ENCODE results near the gene RABL2B. TPM values are rescaled to one million over a fixed set of nuclear protein-coding genes. Genes with fewer than 3 reads are reported as not detected.

Gene RABL2B
- total RNA-seq, 1 experiment from 2014 or later = 22.3 TPM

GRCh38 chr22:50722716-50723428, 60.6 kb downstream of the RABL2B start:
- H3K4me3 ChIP-seq (ENCODE audit: low read depth, low read length) = no peak overlapping the region
- no TSS peak for BruUV-seq (replicated peaks)
- no peaks in the 10 kb centered on the region for H3K27me3 ChIP-seq (replicated peaks; ENCODE audit: control insufficient read depth, insufficient read depth, low read length)
- no peak for TF ChIP-seq CTCF (IDR thresholded peaks at IDR 0.05; ENCODE audit: insufficient read depth in 1 of 2, low read depth in 1 of 2, low read length in 1 of 2, severe bottlenecking in 1 of 2, unreplicated experiment in 1 of 2)
- no peak for DNase-seq
- intact Hi-C loops (cut with micrococcal nuclease; ENCODE audit: unreplicated experiment) = no loop called here
- no peaks in the 10 kb centered on the region for H3K36me3 ChIP-seq (ENCODE audit: control insufficient read depth, insufficient read depth, low read length)
- no peak overlapping the region for H3K27ac Mint-ChIP-seq (ENCODE audit: unreplicated experiment)
- H3K4me1 Mint-ChIP-seq (ENCODE audit: low read depth, unreplicated experiment) = no peaks in the 10 kb centered on the region
- H3K27me3 Mint-ChIP-seq (ENCODE audit: insufficient read depth, unreplicated experiment) = no peaks in the 10 kb centered on the region
- no peak overlapping the region for H3K4me3 Mint-ChIP-seq (ENCODE audit: unreplicated experiment)
- no peaks in the 10 kb centered on the region for H3K4me1 ChIP-seq
- no peaks in the 10 kb centered on the region for H3K9me3 ChIP-seq
- H3K9me3 Mint-ChIP-seq (ENCODE audit: unreplicated experiment) = no peaks in the 10 kb centered on the region
- POLR2A ChIA-PET = no interaction called here
- CTCF ChIA-PET = no interaction called here
- peaks cover 4% of the 10 kb centered on the region for H3K36me3 Mint-ChIP-seq (ENCODE audit: insufficient read depth, unreplicated experiment)

GRCh38 chr22:50722048-50722701, 61.3 kb downstream of the RABL2B start:
- H3K9me3 ChIP-seq = no peaks in the 10 kb centered on the region
- Mint-ChIP-seq H3K36me3 (ENCODE audit: insufficient read depth, unreplicated experiment) (no peaks in the 10 kb centered on the region), H3K27me3 (ENCODE audit: insufficient read depth, unreplicated experiment) (no peaks in the 10 kb centered on the region), H3K9me3 (ENCODE audit: unreplicated experiment) (no peaks in the 10 kb centered on the region), H3K4me1 (ENCODE audit: low read depth, unreplicated experiment) (no peaks in the 10 kb centered on the region), H3K4me3 (ENCODE audit: unreplicated experiment) (no peak overlapping the region), H3K27ac (ENCODE audit: unreplicated experiment) (no peak overlapping the region)
- H3K4me3 ChIP-seq (ENCODE audit: low read depth, low read length) = no peak overlapping the region
- no TSS peak for BruUV-seq (replicated peaks)
- no peak for TF ChIP-seq CTCF (IDR thresholded peaks at IDR 0.05; ENCODE audit: insufficient read depth in 1 of 2, low read depth in 1 of 2, low read length in 1 of 2, severe bottlenecking in 1 of 2, unreplicated experiment in 1 of 2)
- ChIA-PET CTCF (no interaction called here), POLR2A (no interaction called here)
- no peak for DNase-seq
- H3K4me1 ChIP-seq = no peaks in the 10 kb centered on the region
- no peaks in the 10 kb centered on the region for H3K36me3 ChIP-seq (ENCODE audit: control insufficient read depth, insufficient read depth, low read length)
- intact Hi-C loops (cut with micrococcal nuclease; ENCODE audit: unreplicated experiment) = no loop called here
- no peaks in the 10 kb centered on the region for H3K27me3 ChIP-seq (replicated peaks; ENCODE audit: control insufficient read depth, insufficient read depth, low read length)

- Mint-ChIP-seq H3K4me1 (ENCODE audit: low read depth, unreplicated experiment) (no peaks in the 10 kb centered on the region), H3K9me3 (ENCODE audit: unreplicated experiment) (no peaks in the 10 kb centered on the region), H3K36me3 (ENCODE audit: insufficient read depth, unreplicated experiment) (no peaks in the 10 kb centered on the region), H3K4me3 (ENCODE audit: unreplicated experiment) (no peak overlapping the region), H3K27ac (ENCODE audit: unreplicated experiment) (no peak overlapping the region), H3K27me3 (ENCODE audit: insufficient read depth, unreplicated experiment) (no peaks in the 10 kb centered on the region)
- Histone ChIP-seq H3K27me3 (replicated peaks; ENCODE audit: control insufficient read depth, insufficient read depth, low read length) (no peaks in the 10 kb centered on the region), H3K4me1 (no peaks in the 10 kb centered on the region), H3K36me3 (ENCODE audit: control insufficient read depth, insufficient read depth, low read length) (no peaks in the 10 kb centered on the region), H3K9me3 (no peaks in the 10 kb centered on the region), H3K4me3 (ENCODE audit: low read depth, low read length) (no peak overlapping the region)
- CTCF ChIA-PET = no interaction called here
- no peak for TF ChIP-seq CTCF (IDR thresholded peaks at IDR 0.05; ENCODE audit: insufficient read depth in 1 of 2, low read depth in 1 of 2, low read length in 1 of 2, severe bottlenecking in 1 of 2, unreplicated experiment in 1 of 2)
- BruUV-seq (replicated peaks) = no TSS peak
- intact Hi-C loops (cut with micrococcal nuclease; ENCODE audit: unreplicated experiment) = no loop called here
- no peak for DNase-seq
- POLR2A ChIA-PET = no interaction called here
Measured at GRCh38 chr22:50721257-50721844, 62.1 kb downstream of the RABL2B start.
